ENCODE results near the gene LBX2. TPM values are rescaled to one million over a fixed set of nuclear protein-coding genes. Genes with fewer than 3 reads are reported as not detected.

The LBX2 gene
- total and polyA plus RNA-seq, 2 experiments from 2014 or later = 0.24 to 0.57 TPM

GRCh38 chr2:74457549-74458131 is 41.8 kb downstream of the LBX2 start:
- no peaks in the 10 kb centered on the region; the same call in 1 of the 2 replicates for H3K36me3 ChIP-seq (ENCODE audit: insufficient read depth)
- TF ChIP-seq ZNF462 (CRISPR knock-in tag; IDR thresholded peaks at IDR 0.05) (no peak), ZNF114 (CRISPR knock-in tag; IDR thresholded peaks at IDR 0.05) (no peak), POLR2AphosphoS5 (IDR thresholded peaks at IDR 0.05; ENCODE audit: low read depth) (peak; percentile 87), CTCF (conservative IDR thresholded peaks at IDR 0.05; ENCODE audit: low read depth in 2 of 2) (no peak), NANOG (IDR thresholded peaks at IDR 0.05; ENCODE audit: borderline replicate concordance) (no peak)
- no peaks in the 10 kb centered on the region for H3K27me3 ChIP-seq (ENCODE audit: insufficient read depth)
- DNase-seq (ENCODE audit: low spot score) (peak; percentile 87), ATAC-seq (peak; percentile 61)
- H3K27ac ChIP-seq (ENCODE audit: low read depth) = peak overlapping the region; percentile 98
- H3K27ac Mint-ChIP-seq = peak overlapping the region; percentile 97
- H2AFZ ChIP-seq = no peak overlapping the region
- peaks cover 32% of the 10 kb centered on the region for H3K4me1 Mint-ChIP-seq
- H3K9me2 ChIP-seq (ENCODE audit: insufficient read depth) = no peaks in the 10 kb centered on the region
- peaks cover 17% of the 10 kb centered on the region for H3K4me1 ChIP-seq (ENCODE audit: insufficient read depth)
- H3K4me3 ChIP-seq = peak overlapping the region; percentile 70
- peak overlapping the region; percentile 94 for H3K4me3 Mint-ChIP-seq
- peaks cover 10% of the 10 kb centered on the region for H3K36me3 Mint-ChIP-seq (ENCODE audit: low read depth)
- H3K9me3 Mint-ChIP-seq = no peaks in the 10 kb centered on the region; the same call in 1 of the 3 replicates
- H4K20me1 ChIP-seq (replicated peaks; ENCODE audit: insufficient read depth) = peaks cover 4% of the 10 kb centered on the region; the same call in 1 of the 2 replicates
- peaks cover 19% of the 10 kb centered on the region for H3F3A ChIP-seq (replicated peaks; ENCODE audit: low read depth)
- H3K4me2 ChIP-seq = peak overlapping the region; percentile 88
- peaks cover 24% of the 10 kb centered on the region for H3K27me3 Mint-ChIP-seq (ENCODE audit: insufficient read depth, low read depth, poor library complexity)
- peaks cover 5% of the 10 kb centered on the region for H3K79me2 ChIP-seq (replicated peaks; ENCODE audit: insufficient read depth)
